ENCODE results near the gene PLLP.
"Not testable (repeated sequence)": the region's sequence is repeated elsewhere in the genome, so short reads cannot be mapped to it uniquely, and the experiment has no call there.

The PLLP gene

DNA sequence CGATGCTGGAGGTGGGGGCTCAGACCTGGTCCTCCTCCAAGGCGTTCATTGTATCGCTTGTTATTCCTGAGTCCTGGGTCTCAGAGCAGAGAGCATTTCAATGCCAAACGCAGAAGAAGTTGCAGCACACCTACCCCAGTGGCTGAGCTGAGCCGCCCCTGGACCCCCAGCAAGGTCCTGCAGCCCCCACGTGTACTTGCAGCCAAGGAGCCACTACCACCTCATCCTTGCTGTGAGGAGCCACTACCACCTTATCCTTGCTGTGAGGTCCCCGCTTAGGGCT lies 13.5 kb downstream of the PLLP start:
- DNase-seq, result no peak

DNA sequence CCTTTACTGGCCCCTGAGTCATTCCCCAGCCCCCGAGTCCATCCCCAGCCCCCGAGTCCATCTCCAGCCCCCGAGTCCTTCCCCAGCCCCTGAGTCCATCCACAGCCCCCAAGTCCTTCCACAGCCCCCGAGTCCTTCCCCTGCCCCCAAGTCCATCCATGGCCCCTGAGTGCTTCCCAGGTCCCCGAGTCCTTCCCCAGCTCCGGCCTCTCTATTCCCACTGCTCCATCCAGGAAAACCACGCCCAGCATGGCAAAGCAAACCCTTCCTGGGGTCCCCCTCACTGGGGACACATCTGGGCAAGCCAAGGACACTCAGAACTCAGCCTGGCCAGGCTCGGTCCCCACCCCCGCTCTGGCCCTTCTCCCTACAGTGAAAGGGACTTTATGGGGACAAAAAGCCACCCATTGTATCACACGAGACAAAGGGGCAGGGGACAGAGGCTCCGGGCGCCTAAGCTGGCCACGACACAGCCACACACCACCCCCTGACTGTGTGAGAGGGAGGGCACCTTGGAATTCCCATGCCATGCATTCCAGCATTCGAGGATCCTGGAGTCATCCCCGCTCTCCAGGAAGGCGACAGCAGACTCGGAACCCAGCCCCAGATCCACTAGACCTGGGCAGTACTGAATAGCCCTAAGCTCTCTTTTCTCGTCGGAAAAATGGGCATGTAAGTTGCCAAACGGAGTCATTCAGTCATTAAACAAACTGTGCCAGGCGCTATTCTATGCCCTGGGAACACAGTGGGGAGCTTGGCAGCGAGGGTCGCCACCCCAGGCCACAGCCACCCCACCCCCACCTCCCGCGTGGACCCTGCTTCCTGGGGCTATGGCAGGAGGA lies 14.0 kb downstream of the PLLP start:
- no peak for DNase-seq

GRCh38 chr16:57268804-57269800 lies 15.4 kb downstream of the PLLP start:
- no peak for DNase-seq

GRCh38 chr16:57267343-57267742 lies 17.1 kb downstream of the PLLP start:
- not testable (repeated sequence) for DNase-seq

- peak in 1 of 2 experiments; percentile 36 for DNase-seq
These were observed 17.8 kb downstream of the PLLP start for GRCh38 chr16:57266531-57267260.

GRCh38 chr16:57265850-57266530 lies 18.5 kb downstream of the PLLP start:
- DNase-seq, result no peak

DNA sequence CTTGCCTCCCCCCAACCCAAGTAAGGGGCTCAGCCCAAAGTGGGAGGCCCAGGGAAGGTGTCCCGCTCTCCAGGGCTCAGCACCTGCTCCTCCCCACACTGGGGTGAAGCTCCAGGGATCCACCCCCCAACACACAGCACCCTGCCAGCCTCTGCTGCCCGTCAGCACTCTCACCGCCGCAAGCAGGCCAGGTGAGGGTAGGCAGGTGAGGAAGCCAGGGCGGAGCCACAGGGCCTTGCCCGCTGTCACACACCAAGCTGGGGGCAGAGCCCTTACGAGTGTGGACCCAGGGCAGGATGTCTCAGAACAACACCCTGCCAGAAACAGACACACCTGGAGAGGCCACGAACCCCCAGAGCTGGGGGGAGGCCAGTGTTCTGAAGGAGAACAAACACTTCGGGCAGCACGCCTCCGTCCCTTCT lies 19.5 kb downstream of the PLLP start:
- no peak for DNase-seq

- no peak for DNase-seq
These were observed 20.1 kb downstream of the PLLP start for GRCh38 chr16:57264381-57264780.

- no peak for DNase-seq
These were observed 20.7 kb downstream of the PLLP start for GRCh38 chr16:57263541-57264351.

GRCh38 chr16:57262841-57263540 lies 21.5 kb downstream of the PLLP start:
- no peak for DNase-seq

DNA sequence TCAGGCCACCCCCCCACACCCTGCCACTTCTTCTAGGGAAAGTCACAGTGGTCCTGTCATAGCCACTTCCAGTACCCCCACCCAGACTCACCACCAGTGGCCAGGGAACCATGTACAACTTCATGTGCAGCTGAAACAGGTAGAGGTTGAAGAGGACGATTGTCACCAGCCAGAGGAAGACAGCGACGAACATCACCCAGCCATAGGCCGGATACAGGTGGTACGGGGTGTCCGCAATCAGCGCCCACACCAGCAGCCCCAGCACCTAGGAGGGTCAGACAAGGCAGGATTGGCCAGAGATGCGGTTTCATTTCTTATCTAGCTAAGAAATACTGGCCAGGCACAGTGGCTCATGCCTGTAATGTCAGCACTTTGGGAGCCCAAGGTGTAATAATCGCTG lies 22.7 kb downstream of the PLLP start:
- no peak for DNase-seq

DNA sequence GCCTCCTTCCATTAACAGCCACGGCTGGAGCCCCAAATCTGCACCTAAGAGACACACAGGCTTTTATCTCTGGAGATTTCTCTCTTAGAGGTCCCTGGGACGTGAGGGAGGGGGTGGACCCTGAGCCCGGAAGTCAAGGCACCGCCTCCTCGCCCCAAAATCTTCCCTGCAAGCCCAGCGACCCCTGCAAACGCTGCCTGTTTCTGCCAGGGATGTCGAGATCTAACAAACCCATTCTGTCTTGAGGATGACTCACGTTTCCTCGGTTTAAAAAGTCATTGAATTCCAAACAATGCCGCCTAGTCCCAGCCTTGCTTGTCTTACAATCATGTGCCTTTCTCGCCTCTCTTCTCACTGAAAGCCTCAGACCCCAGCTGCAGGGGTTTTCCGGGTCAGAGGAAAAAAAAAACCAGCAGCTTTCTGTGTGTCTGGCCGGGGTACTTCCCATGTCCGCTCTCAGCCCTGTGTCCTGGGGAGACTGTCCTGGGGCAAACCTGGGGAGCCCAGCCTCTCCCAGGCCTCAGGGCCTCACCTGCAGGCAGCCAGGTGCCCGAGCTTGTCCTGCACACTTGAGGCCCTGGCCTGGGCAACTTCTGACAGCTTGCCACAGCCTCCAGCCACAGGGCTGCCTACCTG lies 24.1 kb downstream of the PLLP start:
- DNase-seq, result peak in 1 of 2 experiments; percentile 34

DNA sequence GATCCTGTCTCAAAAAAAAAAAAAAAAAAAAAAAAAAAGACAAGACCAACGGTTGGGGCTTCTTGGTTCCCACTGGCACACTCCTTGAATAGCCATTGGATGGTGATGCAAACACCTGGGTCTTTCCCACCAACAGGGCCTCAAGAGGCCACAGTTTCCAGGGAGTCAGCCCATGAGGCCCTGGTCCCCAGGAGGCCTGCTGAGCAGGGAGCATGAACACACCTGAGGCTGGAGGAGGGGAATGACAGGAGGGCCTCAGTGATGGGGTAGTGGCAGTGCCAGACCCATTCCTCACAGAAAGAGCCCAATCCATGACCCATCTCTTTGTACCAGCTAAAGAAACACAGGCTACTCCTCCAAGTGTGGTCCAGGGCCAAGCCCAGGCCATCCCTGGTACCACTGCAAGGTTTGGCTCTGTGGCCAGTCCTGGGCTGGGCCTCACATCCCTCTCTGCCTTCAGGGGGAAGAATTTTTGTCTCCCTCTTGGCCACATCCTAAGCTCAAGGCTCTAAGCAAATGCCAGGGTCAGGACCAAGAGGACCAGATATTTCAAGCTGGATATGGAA lies 25.5 kb downstream of the PLLP start:
- DNase-seq, result peak in 1 of 2 experiments; percentile 16

DNA sequence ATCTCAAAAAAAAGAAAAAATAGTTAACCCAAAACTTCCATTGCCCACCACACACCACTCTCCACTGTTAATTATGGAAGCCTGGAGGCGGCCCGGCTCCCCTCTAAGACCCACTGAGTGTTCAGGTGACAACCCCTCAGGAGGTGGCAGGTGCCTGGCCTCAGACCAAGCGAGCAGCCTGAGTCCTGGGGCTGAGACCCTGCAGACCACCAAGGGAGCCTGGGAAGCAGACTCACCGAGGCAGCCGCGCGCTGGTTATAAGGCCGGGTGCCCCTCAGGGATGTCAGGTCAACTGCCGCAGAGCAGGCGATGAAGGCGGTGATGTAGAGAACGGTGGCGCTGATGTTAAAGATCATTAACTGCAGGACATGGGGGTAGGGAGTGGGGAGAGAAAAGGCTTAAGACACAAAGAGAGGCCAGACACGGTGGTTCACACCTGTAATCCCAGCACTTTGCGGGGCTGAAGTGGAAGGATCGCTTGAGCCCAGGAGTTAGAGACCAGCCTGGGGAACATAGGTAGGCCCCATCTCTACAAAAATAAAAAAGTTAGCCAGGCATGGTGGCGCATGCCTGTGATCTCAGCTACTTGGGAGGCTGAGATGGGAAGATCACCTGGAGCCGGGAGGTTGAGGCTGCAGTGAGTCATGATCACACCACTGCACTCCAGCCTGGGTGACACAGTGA lies 26.1 kb downstream of the PLLP start:
- DNase-seq, result no peak

DNA sequence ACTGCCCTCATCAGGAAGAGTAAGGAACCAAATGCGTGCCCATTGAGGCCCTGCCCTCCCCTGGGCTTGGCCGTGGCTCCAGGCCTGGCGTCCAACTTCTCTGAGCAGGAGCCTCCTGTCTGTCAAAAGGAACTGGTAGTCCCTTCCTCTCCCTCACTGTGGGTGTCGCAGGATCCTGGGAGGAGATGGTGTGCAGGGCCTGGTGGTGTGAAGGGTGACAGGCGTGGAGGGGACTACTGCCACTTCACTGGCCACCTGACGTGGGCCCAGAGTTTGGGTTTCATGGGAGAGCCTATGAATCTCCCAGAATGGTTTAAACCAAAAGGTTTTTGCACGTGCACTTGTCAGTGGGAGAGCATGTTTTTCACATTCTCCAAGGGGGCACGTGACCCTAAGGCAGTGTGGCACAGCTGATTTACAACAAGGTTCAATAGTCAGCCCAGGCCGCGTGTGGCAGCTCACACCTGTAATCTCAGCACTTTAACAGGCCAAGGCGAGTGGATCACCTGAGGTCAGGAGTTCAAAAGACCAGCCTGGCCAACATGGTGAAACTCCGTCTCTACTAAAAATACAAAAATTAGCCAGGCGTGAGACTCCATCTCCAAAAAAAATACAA lies 26.9 kb downstream of the PLLP start:
- DNase-seq, result peak in 1 of 2 experiments; percentile 12

- peak; percentile 11 to 12 for DNase-seq
These were observed 27.7 kb downstream of the PLLP start for GRCh38 chr16:57256601-57257395.

DNA sequence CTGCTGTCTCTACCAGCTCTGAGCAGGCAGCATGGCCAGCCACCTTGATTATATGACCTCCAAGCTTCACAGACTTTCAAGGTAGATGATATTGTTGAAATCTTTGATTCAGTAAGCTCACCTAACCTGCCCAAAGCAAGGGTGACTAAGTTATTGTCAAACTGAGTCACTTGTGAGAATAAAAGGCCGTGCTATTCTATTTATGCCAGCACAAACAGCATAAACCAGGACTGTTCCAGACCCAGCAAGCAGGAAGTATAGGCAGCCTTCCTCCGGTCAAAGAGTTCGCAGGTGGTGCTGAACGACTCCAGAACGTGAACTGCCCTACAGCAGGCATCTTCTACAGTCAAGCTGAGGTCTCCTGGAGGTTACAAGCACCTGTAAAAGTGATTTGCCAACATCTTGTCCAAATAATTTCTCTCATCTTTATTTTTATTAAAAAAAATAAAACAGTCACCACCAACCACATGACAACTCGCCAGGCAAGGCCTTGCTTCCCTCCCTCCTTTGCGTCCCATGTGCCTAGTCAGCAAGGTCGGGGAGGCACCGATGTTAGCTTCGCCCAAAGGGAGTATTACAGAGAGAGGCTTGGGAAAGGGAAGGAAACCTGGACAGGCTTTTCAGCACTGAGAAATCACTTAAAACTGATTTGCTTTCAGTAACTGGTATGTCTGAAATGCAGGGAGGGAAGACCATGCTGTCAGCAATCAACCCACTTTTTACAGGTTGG lies 28.6 kb downstream of the PLLP start:
- peak in 1 of 2 experiments; percentile 1 for DNase-seq
